Measurements from ENCODE around the gene PIK3R3.

PIK3R3 gene

GRCh38 chr1:46133781-46134350 lies 1.4 kb upstream of the PIK3R3 start:
- peaks cover 15 to 25% of the 10 kb centered on the region in 2 donors for H3K4me1 ChIP-seq (ENCODE audit: control insufficient read depth in 2 of 2, insufficient read depth in 1 of 2, low read depth in 1 of 2, low read length in 2 of 2)
- no peak overlapping the region for H2AK5ac ChIP-seq (ENCODE audit: low read depth, low read length)
- peak overlapping the region; percentile 100 for H3K27ac ChIP-seq (replicated peaks; ENCODE audit: low read length)
- no peak overlapping the region for H2BK15ac ChIP-seq (ENCODE audit: low read length)
- H3K4me3 ChIP-seq (ENCODE audit: low read length in 2 of 2) = peak overlapping the region; percentile 80 to 87
- H2BK5ac ChIP-seq (ENCODE audit: low read length) = peak overlapping the region; percentile 85
- no peak overlapping the region for H3K14ac ChIP-seq (ENCODE audit: low read length)
- H4K8ac ChIP-seq (ENCODE audit: low read depth, low read length) = no peak overlapping the region
- H3K27me3 ChIP-seq (ENCODE audit: control insufficient read depth in 3 of 3, insufficient read depth in 3 of 3, low read depth in 1 of 3, low read length in 3 of 3) = no peaks in the 10 kb centered on the region
- no peaks in the 10 kb centered on the region for H3K36me3 ChIP-seq (replicated peaks in 1 of 2; ENCODE audit: control insufficient read depth in 2 of 2, insufficient read depth in 2 of 2, low read length in 2 of 2)
- H3K23ac ChIP-seq (ENCODE audit: low read depth, low read length, poor library complexity) = no peak overlapping the region
- no peak overlapping the region for H3K4ac ChIP-seq (ENCODE audit: low read length)
- H3K9ac ChIP-seq (ENCODE audit: low read depth, low read length, poor library complexity) = no peak overlapping the region
- no peak overlapping the region for H4K91ac ChIP-seq (ENCODE audit: low read depth, low read length, poor library complexity)
- DNase-seq (ENCODE audit: low spot score) = no peak
- peak overlapping the region; percentile 86 for H2AFZ ChIP-seq (ENCODE audit: low read length)
- H2BK120ac ChIP-seq (ENCODE audit: low read depth, low read length) = no peak overlapping the region
- H3K79me1 ChIP-seq (ENCODE audit: low read depth, low read length) = no peaks in the 10 kb centered on the region
- peak overlapping the region; percentile 92 for H3K4me2 ChIP-seq (ENCODE audit: insufficient read depth, low read length, poor library complexity, severe bottlenecking)
- no peaks in the 10 kb centered on the region for H3K9me3 ChIP-seq (replicated peaks in 1 of 2; ENCODE audit: control insufficient read depth in 2 of 2, insufficient read depth in 1 of 2, low read depth in 1 of 2, low read length in 2 of 2)
- no CpG with 5 or more reads among the region's 3 CpGs for WGBS, 2 donors (ENCODE audit: extremely low coverage in 2 of 2, insufficient read length in 2 of 2, insufficient replicate concordance in 1 of 2)
- H2BK12ac ChIP-seq (ENCODE audit: low read length) = no peak overlapping the region
- no peak overlapping the region for H3K18ac ChIP-seq (ENCODE audit: low read length)

- Histone ChIP-seq H3K4me1 (ENCODE audit: control insufficient read depth in 2 of 2, insufficient read depth in 1 of 2, low read depth in 1 of 2, low read length in 2 of 2) (peaks cover 15 to 25% of the 10 kb centered on the region in 2 donors), H3K9ac (ENCODE audit: low read depth, low read length, poor library complexity) (peak overlapping the region; percentile 93), H2BK120ac (ENCODE audit: low read depth, low read length) (no peak overlapping the region), H2AFZ (ENCODE audit: low read length) (peak overlapping the region; percentile 86), H3K4me3 (ENCODE audit: low read length in 2 of 2) (peak overlapping the region; percentile 80 to 87), H2BK12ac (ENCODE audit: low read length) (peak overlapping the region; percentile 59), H3K14ac (ENCODE audit: low read length) (no peak overlapping the region), H3K4me2 (ENCODE audit: insufficient read depth, low read length, poor library complexity, severe bottlenecking) (peak overlapping the region; percentile 92), H4K91ac (ENCODE audit: low read depth, low read length, poor library complexity) (no peak overlapping the region), H3K18ac (ENCODE audit: low read length) (peak overlapping the region; percentile 99), H3K79me1 (ENCODE audit: low read depth, low read length) (no peaks in the 10 kb centered on the region), H3K4ac (ENCODE audit: low read length) (no peak overlapping the region), H3K23ac (ENCODE audit: low read depth, low read length, poor library complexity) (no peak overlapping the region), H2BK15ac (ENCODE audit: low read length) (no peak overlapping the region), H3K27ac (replicated peaks; ENCODE audit: low read length) (peak overlapping the region; percentile 100), H2BK5ac (ENCODE audit: low read length) (peak overlapping the region; percentile 85), H3K36me3 (replicated peaks in 1 of 2; ENCODE audit: control insufficient read depth in 2 of 2, insufficient read depth in 2 of 2, low read length in 2 of 2) (peaks cover 0 to 4% of the 10 kb centered on the region in 2 donors), H3K27me3 (ENCODE audit: control insufficient read depth in 3 of 3, insufficient read depth in 3 of 3, low read depth in 1 of 3, low read length in 3 of 3) (no peaks in the 10 kb centered on the region), H2AK5ac (ENCODE audit: low read depth, low read length) (peak overlapping the region; percentile 89), H3K9me3 (replicated peaks in 1 of 2; ENCODE audit: control insufficient read depth in 2 of 2, insufficient read depth in 1 of 2, low read depth in 1 of 2, low read length in 2 of 2) (no peaks in the 10 kb centered on the region), H4K8ac (ENCODE audit: low read depth, low read length) (no peak overlapping the region)
- no CpG with 5 or more reads among the region's 22 CpGs for whole genome bisulfite sequencing, 2 donors (ENCODE audit: extremely low coverage in 2 of 2, insufficient read length in 2 of 2, insufficient replicate concordance in 1 of 2)
- no peak for DNase-seq (ENCODE audit: low spot score)
Measured at GRCh38 chr1:46133181-46133658, 791 bp upstream of the PIK3R3 start.

- Histone ChIP-seq H3K14ac (ENCODE audit: low read length) (no peak overlapping the region), H2AK5ac (ENCODE audit: low read depth, low read length) (no peak overlapping the region), H2AFZ (ENCODE audit: low read length) (peak overlapping the region; percentile 95), H3K9me3 (replicated peaks in 1 of 2; ENCODE audit: control insufficient read depth in 2 of 2, insufficient read depth in 1 of 2, low read depth in 1 of 2, low read length in 2 of 2) (no peaks in the 10 kb centered on the region), H4K91ac (ENCODE audit: low read depth, low read length, poor library complexity) (no peak overlapping the region), H3K4ac (ENCODE audit: low read length) (no peak overlapping the region), H3K27me3 (ENCODE audit: control insufficient read depth in 3 of 3, insufficient read depth in 3 of 3, low read depth in 1 of 3, low read length in 3 of 3) (no peaks in the 10 kb centered on the region), H4K8ac (ENCODE audit: low read depth, low read length) (no peak overlapping the region), H2BK120ac (ENCODE audit: low read depth, low read length) (peak overlapping the region; percentile 57), H3K79me1 (ENCODE audit: low read depth, low read length) (no peaks in the 10 kb centered on the region), H3K4me2 (ENCODE audit: insufficient read depth, low read length, poor library complexity, severe bottlenecking) (peak overlapping the region; percentile 47), H3K27ac (replicated peaks; ENCODE audit: low read length) (peak overlapping the region; percentile 99), H2BK5ac (ENCODE audit: low read length) (peak overlapping the region; percentile 96), H3K36me3 (replicated peaks in 1 of 2; ENCODE audit: control insufficient read depth in 2 of 2, insufficient read depth in 2 of 2, low read length in 2 of 2) (peaks cover 2 to 15% of the 10 kb centered on the region in 2 donors), H3K18ac (ENCODE audit: low read length) (peak overlapping the region; percentile 95), H3K4me1 (ENCODE audit: control insufficient read depth in 2 of 2, insufficient read depth in 1 of 2, low read depth in 1 of 2, low read length in 2 of 2) (peaks cover 11 to 19% of the 10 kb centered on the region in 2 donors), H3K9ac (ENCODE audit: low read depth, low read length, poor library complexity) (peak overlapping the region; percentile 72), H2BK15ac (ENCODE audit: low read length) (peak overlapping the region; percentile 70), H3K23ac (ENCODE audit: low read depth, low read length, poor library complexity) (peak overlapping the region; percentile 95), H2BK12ac (ENCODE audit: low read length) (no peak overlapping the region), H3K4me3 (ENCODE audit: low read length in 2 of 2) (peak overlapping the region; percentile 80 to 95)
- DNase-seq (ENCODE audit: low spot score) = no peak
- no CpG with 5 or more reads among the region's 38 CpGs for WGBS, 2 donors (ENCODE audit: extremely low coverage in 2 of 2, insufficient read length in 2 of 2, insufficient replicate concordance in 1 of 2)
Measured at GRCh38 chr1:46131712-46132528, 509 bp downstream of the PIK3R3 start.

- no CpG with 5 or more reads among the region's 10 CpGs for WGBS, 2 donors (ENCODE audit: extremely low coverage in 2 of 2, insufficient read length in 2 of 2, insufficient replicate concordance in 1 of 2)
- peaks cover 7 to 15% of the 10 kb centered on the region in 2 donors for H3K4me1 ChIP-seq (ENCODE audit: control insufficient read depth in 2 of 2, insufficient read depth in 1 of 2, low read depth in 1 of 2, low read length in 2 of 2)
- no peak overlapping the region for H4K91ac ChIP-seq (ENCODE audit: low read depth, low read length, poor library complexity)
- no peak overlapping the region for H2BK5ac ChIP-seq (ENCODE audit: low read length)
- no peak overlapping the region for H3K14ac ChIP-seq (ENCODE audit: low read length)
- H4K8ac ChIP-seq (ENCODE audit: low read depth, low read length) = no peak overlapping the region
- H3K27ac ChIP-seq (replicated peaks; ENCODE audit: low read length) = peak overlapping the region; percentile 65
- no peaks in the 10 kb centered on the region for H3K27me3 ChIP-seq (ENCODE audit: control insufficient read depth in 3 of 3, insufficient read depth in 3 of 3, low read depth in 1 of 3, low read length in 3 of 3)
- H3K9me3 ChIP-seq (replicated peaks in 1 of 2; ENCODE audit: control insufficient read depth in 2 of 2, insufficient read depth in 1 of 2, low read depth in 1 of 2, low read length in 2 of 2) = peaks cover 0 to 2% of the 10 kb centered on the region in 2 donors
- no peak overlapping the region for H3K9ac ChIP-seq (ENCODE audit: low read depth, low read length, poor library complexity)
- no peak for DNase-seq (ENCODE audit: low spot score)
- H2BK15ac ChIP-seq (ENCODE audit: low read length) = no peak overlapping the region
- H3K23ac ChIP-seq (ENCODE audit: low read depth, low read length, poor library complexity) = no peak overlapping the region
- peaks cover 2 to 24% of the 10 kb centered on the region in 2 donors for H3K36me3 ChIP-seq (replicated peaks in 1 of 2; ENCODE audit: control insufficient read depth in 2 of 2, insufficient read depth in 2 of 2, low read length in 2 of 2)
- H3K4me2 ChIP-seq (ENCODE audit: insufficient read depth, low read length, poor library complexity, severe bottlenecking) = no peak overlapping the region
- H3K18ac ChIP-seq (ENCODE audit: low read length) = no peak overlapping the region
- no peak overlapping the region for H2BK120ac ChIP-seq (ENCODE audit: low read depth, low read length)
- no peaks in the 10 kb centered on the region for H3K79me1 ChIP-seq (ENCODE audit: low read depth, low read length)
- H3K4ac ChIP-seq (ENCODE audit: low read length) = no peak overlapping the region
- no peak overlapping the region for H2AFZ ChIP-seq (ENCODE audit: low read length)
- peak overlapping the region; percentile 80 for H3K4me3 ChIP-seq (ENCODE audit: low read length in 2 of 2)
- H2AK5ac ChIP-seq (ENCODE audit: low read depth, low read length) = no peak overlapping the region
- H2BK12ac ChIP-seq (ENCODE audit: low read length) = no peak overlapping the region
Measured at GRCh38 chr1:46131093-46131492, 1.3 kb downstream of the PIK3R3 start.
